NK-92 (cell line): ENCODE results near the gene MYH3.

ENCODE experiments used
- DNase-seq: peaks from one replicate; lab custom pipeline; 2025; ENCODE audit not compliant: unreplicated experiment; lab: John Stamatoyannopoulos, UW

Gene MYH3

DNA sequence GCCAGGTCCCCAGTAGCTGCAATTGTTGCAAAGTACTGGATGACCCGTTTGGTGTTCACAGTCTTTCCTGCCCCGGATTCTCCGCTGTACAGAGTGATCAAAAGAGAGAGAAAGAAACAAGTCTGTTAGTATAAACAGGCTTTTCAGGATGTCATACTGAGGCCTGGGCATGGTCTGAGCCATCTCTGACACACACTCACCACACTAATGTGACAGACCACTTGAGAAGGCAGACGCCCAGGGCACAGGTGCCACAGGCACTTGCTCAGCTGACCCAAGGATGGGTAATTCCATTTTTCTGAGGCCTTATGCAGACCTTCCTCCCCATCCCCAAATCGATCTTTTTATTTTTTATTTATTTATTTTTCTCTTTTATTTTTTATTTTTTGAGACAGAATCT, 7.5 kb downstream of the MYH3 start:
- DNase-seq = no peak

- no peak for DNase-seq
Observed at GRCh38 chr17:10648956-10649355, 8.2 kb downstream of the MYH3 start.

DNA sequence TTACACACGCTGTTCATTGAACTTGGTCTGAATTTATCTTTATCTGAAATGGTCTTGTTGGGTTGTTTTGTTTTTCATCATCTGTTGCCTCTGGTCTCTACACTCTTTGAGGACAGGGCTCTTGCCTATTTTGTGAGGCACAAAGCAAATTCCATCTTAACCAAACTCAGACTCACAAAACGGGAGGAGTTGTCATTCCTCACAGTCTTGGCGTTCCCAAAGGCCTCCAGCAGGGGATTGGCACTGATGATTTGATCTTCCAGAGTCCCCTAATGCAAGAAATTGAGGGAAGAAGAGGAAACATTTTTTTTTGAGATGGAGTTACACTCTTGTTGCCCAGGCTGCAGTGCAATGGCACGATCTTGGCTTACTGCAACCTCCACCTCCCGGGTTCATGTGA, 8.7 kb downstream of the MYH3 start:
- DNase-seq = no peak

DNA sequence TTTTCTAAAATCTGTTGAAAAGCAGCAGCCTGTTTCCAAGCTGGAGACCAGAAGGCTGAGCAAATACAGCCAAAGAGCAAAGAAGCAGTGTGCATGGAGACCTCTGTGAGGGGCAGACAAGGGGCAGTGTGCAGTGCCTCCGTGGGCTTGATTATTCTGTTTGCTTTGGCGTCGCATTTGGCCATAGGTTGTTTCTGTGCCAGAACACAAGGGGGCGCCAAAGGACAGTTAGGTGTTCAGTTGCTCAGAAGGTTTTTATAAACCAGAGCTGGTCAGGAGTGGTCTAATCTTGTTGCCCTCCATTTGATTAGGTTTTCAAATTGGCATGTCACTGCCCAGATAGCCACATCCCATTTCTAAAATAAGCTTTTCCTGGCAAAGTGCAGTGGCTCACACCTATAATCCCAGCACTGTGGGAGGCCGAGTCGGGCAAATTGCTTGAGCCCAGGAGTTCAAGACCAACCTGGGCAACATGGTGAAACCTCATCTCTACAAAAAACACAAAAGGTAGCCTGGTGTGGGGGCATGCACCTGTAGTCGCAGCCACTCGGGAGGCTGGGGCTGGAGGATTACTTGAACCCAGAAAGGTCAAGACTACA, 10.6 kb downstream of the MYH3 start:
- DNase-seq = no peak

GRCh38 chr17:10640475-10640874, 16.6 kb downstream of the MYH3 start:
- DNase-seq = no peak

GRCh38 chr17:10638151-10638550, 19.0 kb downstream of the MYH3 start:
- DNase-seq = no peak

DNA sequence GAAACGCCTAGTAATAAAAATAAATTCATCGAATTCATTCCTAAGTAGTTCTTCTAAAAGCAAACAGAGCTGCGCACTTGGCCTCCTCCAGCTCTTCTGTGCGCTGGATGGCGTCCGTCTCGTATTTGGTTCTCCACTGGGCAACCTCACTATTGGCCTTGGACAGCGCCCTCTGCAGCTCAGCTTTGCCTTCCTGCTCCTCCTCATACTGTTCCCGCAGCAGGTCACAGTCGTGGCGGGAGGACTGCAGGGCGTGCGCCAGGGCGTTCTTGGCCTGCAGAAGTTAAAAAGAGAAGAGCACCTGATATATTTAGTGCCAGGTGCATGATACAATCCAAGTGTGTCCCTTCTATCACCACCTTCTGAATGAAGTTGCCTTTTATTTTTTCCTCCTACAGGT, 21.8 kb downstream of the MYH3 start:
- DNase-seq = no peak

DNA sequence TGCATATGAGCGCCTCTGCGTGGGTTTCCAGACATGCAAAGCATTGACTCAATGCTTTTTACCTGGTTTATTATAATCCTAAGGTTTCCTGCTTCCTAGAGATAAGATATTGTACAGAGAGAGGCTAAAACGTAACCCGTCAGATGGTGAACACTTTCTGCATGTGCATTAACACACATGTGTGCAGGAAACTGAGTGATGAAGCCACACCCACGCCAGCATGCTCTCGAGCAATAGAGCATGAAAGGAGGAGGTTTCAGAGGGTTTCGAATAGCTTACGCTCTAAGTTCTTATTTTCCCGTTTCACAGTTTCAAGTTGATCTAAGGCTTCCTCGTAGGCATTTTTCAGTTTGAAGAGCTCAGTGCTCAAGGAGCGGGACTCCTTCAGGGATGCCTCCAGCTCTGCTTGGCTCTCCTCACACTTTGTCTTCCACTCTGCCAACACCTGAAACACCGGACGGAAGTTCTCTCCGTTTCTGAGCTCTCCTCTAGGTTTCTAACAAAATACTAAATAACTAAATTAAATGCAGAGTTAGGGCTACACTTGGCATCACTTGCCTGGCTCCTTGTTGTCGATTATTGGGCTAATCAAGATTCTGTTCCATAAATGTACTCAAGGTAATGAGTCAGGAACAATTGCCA, 23.2 kb downstream of the MYH3 start:
- no peak for DNase-seq

DNA sequence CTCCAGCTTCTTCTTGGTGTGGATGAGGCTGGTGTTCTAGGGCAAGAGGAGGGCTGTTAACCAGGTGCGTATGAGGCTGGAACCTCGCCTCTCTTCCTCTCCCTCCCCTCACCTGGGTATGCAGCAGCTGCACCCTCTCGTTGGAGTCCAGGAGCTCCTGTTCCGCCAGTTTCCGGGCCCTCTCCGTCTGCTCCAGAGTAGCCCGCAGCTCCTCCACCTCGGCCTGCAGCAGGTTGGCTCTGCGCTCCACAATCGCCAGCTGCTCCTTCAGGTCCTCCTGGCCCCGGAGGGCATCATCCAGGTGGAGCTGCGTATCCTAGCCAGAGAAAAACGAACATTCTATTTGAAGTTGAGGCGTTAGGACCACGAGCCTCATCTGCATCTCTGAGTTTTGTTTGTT, 25.4 kb downstream of the MYH3 start:
- DNase-seq = no peak

DNA sequence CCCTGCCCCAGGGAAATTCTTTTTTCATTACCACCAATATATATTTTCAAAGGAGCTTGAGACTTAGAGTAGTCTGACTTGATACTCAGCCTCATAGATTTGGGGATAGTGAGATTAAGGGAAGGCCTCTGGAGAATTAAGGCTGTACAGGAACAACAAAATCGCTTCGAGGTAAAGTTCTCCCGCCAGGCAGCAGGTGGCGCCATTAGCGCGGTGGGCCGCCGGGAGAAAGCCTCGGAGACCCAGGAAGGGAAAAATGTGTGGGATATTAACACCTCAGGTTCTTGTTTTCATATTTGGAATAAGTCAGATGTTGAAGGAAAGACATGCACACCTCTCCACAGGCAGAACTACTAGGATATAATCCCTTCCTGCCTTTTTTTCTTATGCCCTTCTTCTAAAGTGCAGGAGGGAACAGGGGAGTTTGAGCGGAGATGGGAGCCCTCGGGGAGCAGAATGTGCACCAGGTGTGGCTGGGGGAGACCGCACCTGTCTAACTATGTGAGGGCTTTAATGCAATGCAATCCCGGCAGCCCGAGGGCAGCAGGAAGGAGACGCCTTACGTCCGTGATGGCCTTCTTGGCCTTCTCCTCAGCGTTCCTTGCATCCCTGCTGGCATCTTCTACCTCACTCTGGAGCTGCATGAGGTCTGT, 25.9 kb downstream of the MYH3 start:
- DNase-seq = no peak

GRCh38 chr17:10629706-10630105, 27.4 kb downstream of the MYH3 start:
- no peak for DNase-seq

DNA sequence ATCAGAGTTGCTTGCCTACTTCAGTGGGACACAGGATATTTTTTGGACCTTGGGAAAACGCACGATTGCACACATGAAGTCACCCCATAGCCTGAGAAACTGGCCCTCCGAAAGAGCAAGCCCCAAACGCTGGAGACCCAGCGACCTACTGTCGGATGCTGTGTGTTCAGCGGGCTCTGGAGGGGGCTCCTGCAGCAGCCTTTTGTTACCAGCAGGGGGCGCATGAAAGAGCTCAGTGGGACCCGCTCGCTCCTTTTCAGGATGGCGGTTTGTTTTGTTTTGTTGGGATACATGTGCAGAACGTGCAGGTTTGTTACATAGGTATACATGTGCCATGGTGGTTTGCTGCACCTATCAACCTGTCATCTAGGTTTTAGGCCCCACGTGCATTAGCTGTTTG, 28.4 kb downstream of the MYH3 start:
- no peak for DNase-seq

DNA sequence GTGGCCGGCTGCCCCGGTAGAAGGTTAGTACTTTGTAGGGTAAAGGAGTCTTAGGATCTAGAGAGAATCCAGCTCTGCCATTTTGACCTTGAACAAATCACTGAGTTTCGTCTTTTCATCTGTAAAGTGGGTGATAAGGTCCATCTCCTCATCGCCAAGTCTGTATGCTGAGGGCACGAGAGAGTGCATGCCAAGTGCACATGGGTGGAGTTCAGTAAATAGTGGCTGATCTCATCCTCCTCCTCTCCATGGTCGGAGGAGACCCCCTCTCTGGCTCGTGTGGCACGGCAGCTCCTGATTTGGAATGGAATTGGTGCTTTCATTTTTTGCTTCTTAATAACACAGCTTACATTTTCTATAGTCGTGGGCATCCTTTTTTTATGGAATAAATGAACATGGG, 30.7 kb downstream of the MYH3 start:
- DNase-seq = no peak

- no peak for DNase-seq
Observed at GRCh38 chr17:10624969-10625368, 32.1 kb downstream of the MYH3 start.

GRCh38 chr17:10623737-10624338, 33.3 kb downstream of the MYH3 start:
- DNase-seq = no peak

- DNase-seq = no peak
Observed at GRCh38 chr17:10622617-10623485, 34.3 kb downstream of the MYH3 start.

DNA sequence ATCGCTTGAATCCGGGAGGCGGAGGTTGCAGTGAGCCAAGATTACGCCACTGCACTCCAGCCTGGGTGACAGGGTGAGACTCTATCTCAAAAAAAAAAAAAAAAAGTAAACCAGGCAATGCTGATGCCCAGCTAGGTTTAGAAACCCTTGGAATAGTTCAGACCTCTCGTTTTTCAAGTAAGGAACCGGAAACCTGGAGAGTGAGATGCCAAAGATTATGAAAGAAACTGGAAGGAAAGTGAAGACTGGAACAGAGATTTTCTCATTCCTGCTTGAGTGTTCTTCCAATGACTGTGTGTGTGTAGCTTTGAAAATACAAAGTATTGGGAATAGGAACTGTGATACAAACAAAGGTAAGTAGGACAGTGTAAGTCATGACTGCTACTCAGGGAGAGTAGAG, 35.7 kb downstream of the MYH3 start:
- no peak for DNase-seq

DNA sequence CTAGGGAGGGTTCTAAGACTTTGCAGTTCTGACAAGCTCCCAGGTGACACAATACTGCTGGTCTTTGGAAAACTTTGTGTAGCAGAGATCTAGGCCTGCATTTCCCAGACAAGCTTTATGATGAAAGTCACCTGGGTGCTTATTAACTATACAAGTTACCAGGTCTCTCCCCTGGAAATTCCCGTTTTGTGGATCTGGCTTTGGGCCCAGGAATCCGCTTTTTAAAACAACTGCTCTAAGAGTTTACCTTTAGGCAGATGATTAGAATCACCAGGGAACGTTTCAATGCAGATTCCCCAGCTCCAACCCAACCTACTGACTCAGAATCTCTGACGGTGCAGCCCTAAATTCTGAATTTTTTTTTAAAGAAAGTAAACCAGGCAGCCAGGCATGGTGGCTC, 36.3 kb downstream of the MYH3 start:
- DNase-seq = no peak

DNA sequence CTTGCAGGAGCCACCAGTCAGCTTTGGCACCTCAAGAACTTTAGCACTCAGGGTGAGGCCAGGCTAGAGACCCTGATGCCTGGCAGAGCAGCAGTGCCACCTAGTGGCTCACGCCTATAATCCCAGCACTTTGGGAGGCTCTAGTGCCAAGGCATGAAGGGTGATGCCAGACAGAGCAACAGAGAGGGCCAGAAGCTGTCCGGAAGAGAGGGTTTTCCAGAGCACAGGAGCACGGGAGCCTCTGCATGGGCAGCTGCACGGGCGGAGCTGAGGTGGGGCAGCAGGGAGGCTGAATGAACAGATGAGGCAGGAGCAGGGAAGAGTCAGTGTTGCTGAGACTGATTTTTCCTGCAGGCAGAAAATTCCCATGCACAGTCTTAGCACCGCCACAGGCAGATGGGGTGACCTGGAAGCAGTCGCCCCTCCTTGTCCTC, 38.9 kb downstream of the MYH3 start:
- no peak for DNase-seq

DNA sequence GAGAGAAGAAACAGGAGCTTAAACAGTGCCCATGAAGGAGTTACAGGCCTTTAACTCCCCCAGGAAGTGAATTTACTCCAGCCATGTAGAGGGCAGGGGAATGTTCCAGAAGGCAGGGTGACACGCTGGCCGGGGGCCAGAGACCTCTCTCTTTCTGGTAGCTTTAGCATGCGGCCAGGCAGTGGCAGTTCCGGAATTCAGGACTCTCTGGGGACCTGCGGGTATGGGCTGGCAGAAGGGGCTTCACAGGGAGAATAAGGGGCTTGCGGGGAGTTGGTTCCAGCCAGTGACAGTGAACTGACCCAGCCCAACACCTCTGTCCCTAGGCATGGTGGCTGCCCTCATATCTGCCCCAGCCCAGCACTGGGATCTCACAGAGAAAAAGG, 40.0 kb downstream of the MYH3 start:
- no peak for DNase-seq

- no peak for DNase-seq
Observed at GRCh38 chr17:10616502-10617119, 40.5 kb downstream of the MYH3 start.
